Type B pancreatic cell (in vitro differentiated cells): Measurements from ENCODE around the gene GIPR. TPM values are rescaled to one million over a fixed set of nuclear protein-coding genes. Genes with fewer than 3 reads are reported as not detected.

Experiments
- DNase-seq: peaks from one replicate; pipeline ENCODE4 v3.0.0; 2021; ENCODE audit warnings: mixed read lengths; ENCODE audit not compliant: unreplicated experiment; ENCODE audit errors: extremely low spot score
- H3K27ac Mint-ChIP-seq: 2 replicates; pipeline ENCODE4 v1.8.0; 2021; ENCODE audit warnings: mild to moderate bottlenecking, mixed read lengths
- H3K27me3 Mint-ChIP-seq: 2 replicates; pipeline ENCODE4 v1.8.0; 2021; ENCODE audit warnings: mixed read lengths
- H3K36me3 Mint-ChIP-seq: 2 replicates; pipeline ENCODE4 v1.8.0; 2021; ENCODE audit warnings: mixed read lengths
- H3K4me1 Mint-ChIP-seq: one replicate; pipeline ENCODE4 v1.8.0; 2021; ENCODE audit warnings: mixed read lengths; ENCODE audit not compliant: unreplicated experiment
- H3K4me3 Mint-ChIP-seq: 2 replicates; pipeline ENCODE4 v1.8.0; 2021; ENCODE audit warnings: mild to moderate bottlenecking, mixed read lengths
- H3K9me3 Mint-ChIP-seq: 2 replicates; pipeline ENCODE4 v1.8.0; 2021; ENCODE audit warnings: mixed read lengths
- CTCF ChIP-seq: fragments of 200-600 bp; sonication (generic); conservative IDR thresholded peaks from 2 replicates; pipeline ENCODE4 v1.5.0; 2021; ENCODE audit warnings: antibody characterized with exemption, mild to moderate bottlenecking
- total RNA-seq: library from RNA; stranded (reverse); gene quantifications from 2 replicates; pipeline ENCODE4 v1.2.1, GENCODE V29; 2021; ENCODE audit warnings: low replicate concordance

The GIPR gene
- total RNA-seq, 1 donor from 2014 or later: 8.0 TPM

GRCh38 chr19:45705115-45705514 lies 37.1 kb downstream of the GIPR start:
- peaks cover 3% of the 10 kb centered on the region for H3K36me3 Mint-ChIP-seq
- H3K4me1 Mint-ChIP-seq: no peaks in the 10 kb centered on the region
- TF ChIP-seq CTCF: no peak
- H3K27me3 Mint-ChIP-seq: no peaks in the 10 kb centered on the region
- H3K27ac Mint-ChIP-seq: no peak overlapping the region
- H3K4me3 Mint-ChIP-seq: no peak overlapping the region
- H3K9me3 Mint-ChIP-seq: no peaks in the 10 kb centered on the region
- DNase-seq: no peak

GRCh38 chr19:45705710-45706415 lies 37.8 kb downstream of the GIPR start:
- Mint-ChIP-seq H3K27ac (no peak overlapping the region), H3K27me3 (no peaks in the 10 kb centered on the region), H3K4me1 (peaks cover 5% of the 10 kb centered on the region), H3K4me3 (no peak overlapping the region), H3K9me3 (no peaks in the 10 kb centered on the region), H3K36me3 (peaks cover 8% of the 10 kb centered on the region)
- TF ChIP-seq CTCF: no peak
- DNase-seq: no peak

- Mint-ChIP-seq H3K27ac (peak overlapping the region; percentile 43), H3K9me3 (no peaks in the 10 kb centered on the region), H3K27me3 (no peaks in the 10 kb centered on the region), H3K36me3 (peaks cover 5% of the 10 kb centered on the region), H3K4me1 (peaks cover 11% of the 10 kb centered on the region), H3K4me3 (no peak overlapping the region)
- TF ChIP-seq CTCF: no peak
- DNase-seq: no peak
Measured at GRCh38 chr19:45710356-45711130, 42.5 kb downstream of the GIPR start.

GRCh38 chr19:45711851-45712698 lies 44.1 kb downstream of the GIPR start:
- TF ChIP-seq CTCF: no peak
- Mint-ChIP-seq H3K4me3 (no peak overlapping the region), H3K9me3 (no peaks in the 10 kb centered on the region), H3K27ac (no peak overlapping the region), H3K4me1 (peaks cover 22% of the 10 kb centered on the region), H3K36me3 (peaks cover 5% of the 10 kb centered on the region), H3K27me3 (no peaks in the 10 kb centered on the region)
- DNase-seq: no peak

GRCh38 chr19:45712699-45713067 lies 44.7 kb downstream of the GIPR start:
- no peak overlapping the region for H3K4me3 Mint-ChIP-seq
- no peak for TF ChIP-seq CTCF
- DNase-seq: no peak
- H3K4me1 Mint-ChIP-seq: peaks cover 28% of the 10 kb centered on the region
- no peaks in the 10 kb centered on the region for H3K9me3 Mint-ChIP-seq
- no peaks in the 10 kb centered on the region for H3K27me3 Mint-ChIP-seq
- H3K36me3 Mint-ChIP-seq: peaks cover 5% of the 10 kb centered on the region
- H3K27ac Mint-ChIP-seq: no peak overlapping the region
